Measurements from ENCODE around the gene SLC16A8. TPM values are rescaled to one million over a fixed set of nuclear protein-coding genes. Genes with fewer than 3 reads are reported as not detected.
A peak's percentile ranks its signal among the peaks of the same experiment; 100 is the strongest.

The SLC16A8 gene
- total and polyA plus RNA-seq, 9 donors = 0.39 to 0.52 TPM; not detected in 7

GRCh38 chr22:38033522-38034277 is 50.3 kb downstream of the SLC16A8 start:
- intact Hi-C loops (cut with DNase I) = no loop called here
- TF ChIP-seq CTCF (IDR thresholded peaks at IDR 0.05) = no peak
- TF ChIP-seq EP300 (IDR thresholded peaks at IDR 0.05) = no peak
- TF ChIP-seq POLR2A (IDR thresholded peaks at IDR 0.05) = no peak
- no peak overlapping the region for H3K4me3 ChIP-seq
- 78 to 80% (median 79%) methylated on average over 26 to 27 of the region's 27 CpGs for WGBS, 3 donors
- H3K36me3 ChIP-seq = no peaks in the 10 kb centered on the region
- peaks cover 4% of the 10 kb centered on the region for H3K4me1 ChIP-seq (ENCODE audit: insufficient read depth)
- no peak overlapping the region for H3K27ac ChIP-seq
- no peaks in the 10 kb centered on the region for H3K27me3 ChIP-seq
- no peaks in the 10 kb centered on the region for H3K9me3 ChIP-seq
- DNase-seq = no peak

GRCh38 chr22:38032681-38033521 is 51.1 kb downstream of the SLC16A8 start:
- TF ChIP-seq EP300 (IDR thresholded peaks at IDR 0.05) = no peak
- no peak for TF ChIP-seq POLR2A (IDR thresholded peaks at IDR 0.05)
- TF ChIP-seq CTCF (IDR thresholded peaks at IDR 0.05) = no peak
- peaks cover 4% of the 10 kb centered on the region for H3K4me1 ChIP-seq (ENCODE audit: insufficient read depth)
- peak in 1 of 5 donors; percentile 48 for DNase-seq
- no peaks in the 10 kb centered on the region for H3K9me3 ChIP-seq
- no peaks in the 10 kb centered on the region for H3K27me3 ChIP-seq
- no peak overlapping the region for H3K27ac ChIP-seq
- H3K4me3 ChIP-seq = no peak overlapping the region
- intact Hi-C loops (cut with DNase I) = no loop called here
- no peaks in the 10 kb centered on the region for H3K36me3 ChIP-seq
- 75 to 83% (median 81%) methylated on average over 18 to 19 of the region's 19 CpGs for WGBS, 3 donors

- Histone ChIP-seq H3K27me3 (no peaks in the 10 kb centered on the region), H3K9me3 (no peaks in the 10 kb centered on the region), H3K36me3 (no peaks in the 10 kb centered on the region), H3K4me3 (no peak overlapping the region), H3K27ac (no peak overlapping the region), H3K4me1 (ENCODE audit: insufficient read depth) (peaks cover 4% of the 10 kb centered on the region)
- 90 to 96% (median 92%) methylated on average over 12 of the region's 12 CpGs for WGBS, 3 donors
- TF ChIP-seq EP300 (IDR thresholded peaks at IDR 0.05) (no peak), CTCF (IDR thresholded peaks at IDR 0.05) (no peak), POLR2A (IDR thresholded peaks at IDR 0.05) (no peak)
- intact Hi-C loops (cut with DNase I) = no loop called here
- no peak for DNase-seq
Measured at GRCh38 chr22:38031491-38031890, 52.5 kb downstream of the SLC16A8 start.

- Histone ChIP-seq H3K36me3 (no peaks in the 10 kb centered on the region), H3K9me3 (no peaks in the 10 kb centered on the region), H3K27ac (no peak overlapping the region), H3K4me3 (no peak overlapping the region), H3K27me3 (no peaks in the 10 kb centered on the region), H3K4me1 (ENCODE audit: insufficient read depth) (peaks cover 4% of the 10 kb centered on the region)
- intact Hi-C loops (cut with DNase I) = no loop called here
- TF ChIP-seq EP300 (IDR thresholded peaks at IDR 0.05) = no peak
- no peak for TF ChIP-seq CTCF (IDR thresholded peaks at IDR 0.05)
- no peak for TF ChIP-seq POLR2A (IDR thresholded peaks at IDR 0.05)
- 65 to 71% (median 70%) methylated on average over 16 of the region's 16 CpGs for WGBS, 3 donors
- no peak for DNase-seq
Measured at GRCh38 chr22:38030311-38031133, 53.5 kb downstream of the SLC16A8 start.
